ENCODE data around the gene GABRB3.

Gene GABRB3

DNA sequence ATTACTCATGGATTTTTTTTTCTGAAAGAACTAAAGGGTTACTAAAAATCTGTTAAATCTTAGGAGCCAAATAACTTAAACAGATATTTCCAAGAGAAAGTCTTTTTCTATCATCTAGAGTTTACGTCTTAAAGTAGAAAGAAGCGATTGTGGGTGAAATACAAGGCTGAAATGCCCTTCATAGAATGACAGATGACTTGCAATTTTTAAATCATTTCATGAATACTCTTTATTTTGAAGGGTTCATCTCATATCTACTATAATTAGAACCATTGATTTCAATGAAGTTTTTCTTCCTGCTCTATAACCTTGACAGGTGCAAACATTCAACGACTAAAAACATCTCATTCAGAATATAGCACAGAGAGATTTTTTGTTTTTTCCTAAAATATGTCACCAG is 217.0 kb downstream of the GABRB3 start:
- H2BK120ac ChIP-seq (ENCODE audit: low read depth, low read length): no peak overlapping the region
- H3K18ac ChIP-seq (ENCODE audit: low read length): no peak overlapping the region
- H3K27ac ChIP-seq (replicated peaks; ENCODE audit: low read length): no peak overlapping the region
- H4K91ac ChIP-seq (ENCODE audit: low read depth, low read length, poor library complexity): no peak overlapping the region
- no CpG with 5 or more reads among the region's 3 CpGs for WGBS, 2 donors (ENCODE audit: extremely low coverage in 2 of 2, insufficient read length in 2 of 2, insufficient replicate concordance in 1 of 2)
- no peak overlapping the region for H3K14ac ChIP-seq (ENCODE audit: low read length)
- H2AFZ ChIP-seq (ENCODE audit: low read length): no peak overlapping the region
- no peaks in the 10 kb centered on the region for H3K79me1 ChIP-seq (ENCODE audit: low read depth, low read length)
- H3K4me2 ChIP-seq (ENCODE audit: insufficient read depth, low read length, poor library complexity, severe bottlenecking): no peak overlapping the region
- DNase-seq (ENCODE audit: low spot score): no peak
- peaks cover 0 to 2% of the 10 kb centered on the region in 2 donors for H3K36me3 ChIP-seq (replicated peaks in 1 of 2; ENCODE audit: control insufficient read depth in 2 of 2, insufficient read depth in 2 of 2, low read length in 2 of 2)
- no peak overlapping the region for H2BK15ac ChIP-seq (ENCODE audit: low read length)
- H4K8ac ChIP-seq (ENCODE audit: low read depth, low read length): no peak overlapping the region
- no peak overlapping the region for H3K4ac ChIP-seq (ENCODE audit: low read length)
- H3K9me3 ChIP-seq (replicated peaks in 1 of 2; ENCODE audit: control insufficient read depth in 2 of 2, insufficient read depth in 1 of 2, low read depth in 1 of 2, low read length in 2 of 2): no peaks in the 10 kb centered on the region
- H2BK12ac ChIP-seq (ENCODE audit: low read length): no peak overlapping the region
- no peak overlapping the region for H2AK5ac ChIP-seq (ENCODE audit: low read depth, low read length)
- no peak overlapping the region for H3K23ac ChIP-seq (ENCODE audit: low read depth, low read length, poor library complexity)
- no peaks in the 10 kb centered on the region for H3K4me1 ChIP-seq (ENCODE audit: control insufficient read depth in 2 of 2, insufficient read depth in 1 of 2, low read depth in 1 of 2, low read length in 2 of 2)
- H3K4me3 ChIP-seq (ENCODE audit: low read length in 2 of 2): no peak overlapping the region
- no peak overlapping the region for H2BK5ac ChIP-seq (ENCODE audit: low read length)
- H3K27me3 ChIP-seq (ENCODE audit: control insufficient read depth in 3 of 3, insufficient read depth in 3 of 3, low read depth in 1 of 3, low read length in 3 of 3): no peaks in the 10 kb centered on the region
- H3K9ac ChIP-seq (ENCODE audit: low read depth, low read length, poor library complexity): no peak overlapping the region

DNA sequence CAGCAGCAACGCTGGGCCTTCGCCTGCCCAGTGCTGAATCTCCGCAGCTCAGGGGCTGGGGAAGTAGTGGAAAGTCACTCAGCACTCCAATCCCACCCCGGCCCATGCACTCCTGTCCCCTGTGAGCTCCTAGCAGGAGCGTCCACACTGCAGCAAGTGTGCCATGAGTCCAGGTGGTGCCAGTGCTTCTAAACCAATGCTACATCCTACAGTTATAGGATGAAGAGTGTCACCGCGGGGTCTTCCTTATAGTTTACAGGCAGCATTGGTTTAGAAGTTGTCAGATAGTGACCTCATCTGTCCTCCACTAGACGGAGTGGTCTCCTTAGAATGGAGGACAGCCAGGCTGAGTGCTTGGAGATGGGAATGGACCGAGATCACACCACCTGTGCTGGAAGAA is 221.4 kb downstream of the GABRB3 start:
- Histone ChIP-seq H3K9ac (ENCODE audit: low read depth, low read length, poor library complexity) (no peak overlapping the region), H2AFZ (ENCODE audit: low read length) (no peak overlapping the region), H3K79me1 (ENCODE audit: low read depth, low read length) (no peaks in the 10 kb centered on the region), H3K36me3 (replicated peaks in 1 of 2; ENCODE audit: control insufficient read depth in 2 of 2, insufficient read depth in 2 of 2, low read length in 2 of 2) (peaks cover 0 to 3% of the 10 kb centered on the region in 2 donors), H3K4me3 (ENCODE audit: low read length in 2 of 2) (no peak overlapping the region), H3K23ac (ENCODE audit: low read depth, low read length, poor library complexity) (peak overlapping the region; percentile 14), H3K27me3 (ENCODE audit: control insufficient read depth in 3 of 3, insufficient read depth in 3 of 3, low read depth in 1 of 3, low read length in 3 of 3) (no peaks in the 10 kb centered on the region), H2BK15ac (ENCODE audit: low read length) (no peak overlapping the region), H3K4me2 (ENCODE audit: insufficient read depth, low read length, poor library complexity, severe bottlenecking) (no peak overlapping the region), H3K9me3 (replicated peaks in 1 of 2; ENCODE audit: control insufficient read depth in 2 of 2, insufficient read depth in 1 of 2, low read depth in 1 of 2, low read length in 2 of 2) (no peaks in the 10 kb centered on the region), H3K18ac (ENCODE audit: low read length) (peak overlapping the region; percentile 56), H2BK5ac (ENCODE audit: low read length) (no peak overlapping the region), H3K4me1 (ENCODE audit: control insufficient read depth in 2 of 2, insufficient read depth in 1 of 2, low read depth in 1 of 2, low read length in 2 of 2) (no peaks in the 10 kb centered on the region), H2AK5ac (ENCODE audit: low read depth, low read length) (peak overlapping the region; percentile 53), H4K91ac (ENCODE audit: low read depth, low read length, poor library complexity) (no peak overlapping the region), H4K8ac (ENCODE audit: low read depth, low read length) (no peak overlapping the region), H3K27ac (replicated peaks; ENCODE audit: low read length) (no peak overlapping the region), H2BK12ac (ENCODE audit: low read length) (no peak overlapping the region), H3K4ac (ENCODE audit: low read length) (no peak overlapping the region), H3K14ac (ENCODE audit: low read length) (no peak overlapping the region), H2BK120ac (ENCODE audit: low read depth, low read length) (no peak overlapping the region)
- DNase-seq (ENCODE audit: low spot score): no peak
- WGBS, 2 donors (ENCODE audit: extremely low coverage in 2 of 2, insufficient read length in 2 of 2, insufficient replicate concordance in 1 of 2): no CpG with 5 or more reads among the region's 9 CpGs

DNA sequence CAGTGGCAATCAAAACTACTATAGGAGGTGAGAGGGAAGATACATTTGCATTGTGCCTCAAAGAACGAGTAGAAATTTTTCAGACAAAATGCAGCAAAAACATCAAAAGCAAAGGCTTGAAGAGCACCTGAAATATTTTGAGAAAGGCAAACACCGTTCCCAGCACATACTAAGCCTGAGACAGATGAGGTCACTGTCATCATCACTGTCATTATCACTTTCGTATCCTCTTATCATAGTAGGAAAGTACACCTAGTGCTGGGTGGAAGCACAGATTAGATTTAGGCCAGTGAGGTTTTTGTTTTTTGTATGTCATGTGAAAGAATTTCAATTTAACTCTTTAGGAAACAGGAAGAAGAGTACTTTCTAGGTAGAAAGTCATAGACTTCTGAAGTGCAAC is 222.0 kb downstream of the GABRB3 start:
- no peak overlapping the region for H2BK120ac ChIP-seq (ENCODE audit: low read depth, low read length)
- H3K9ac ChIP-seq (ENCODE audit: low read depth, low read length, poor library complexity): no peak overlapping the region
- H2BK15ac ChIP-seq (ENCODE audit: low read length): no peak overlapping the region
- H2BK12ac ChIP-seq (ENCODE audit: low read length): no peak overlapping the region
- H2AK5ac ChIP-seq (ENCODE audit: low read depth, low read length): no peak overlapping the region
- no peaks in the 10 kb centered on the region for H3K27me3 ChIP-seq (ENCODE audit: control insufficient read depth in 3 of 3, insufficient read depth in 3 of 3, low read depth in 1 of 3, low read length in 3 of 3)
- WGBS, 2 donors (ENCODE audit: extremely low coverage in 2 of 2, insufficient read length in 2 of 2, insufficient replicate concordance in 1 of 2): no CpG with 5 or more reads among the region's 3 CpGs
- H3K79me1 ChIP-seq (ENCODE audit: low read depth, low read length): no peaks in the 10 kb centered on the region
- H3K4me3 ChIP-seq (ENCODE audit: low read length in 2 of 2): no peak overlapping the region
- H3K36me3 ChIP-seq (replicated peaks in 1 of 2; ENCODE audit: control insufficient read depth in 2 of 2, insufficient read depth in 2 of 2, low read length in 2 of 2): peaks cover 0 to 3% of the 10 kb centered on the region in 2 donors
- no peak overlapping the region for H3K23ac ChIP-seq (ENCODE audit: low read depth, low read length, poor library complexity)
- no peak overlapping the region for H3K4me2 ChIP-seq (ENCODE audit: insufficient read depth, low read length, poor library complexity, severe bottlenecking)
- no peak overlapping the region for H4K8ac ChIP-seq (ENCODE audit: low read depth, low read length)
- no peak overlapping the region for H3K4ac ChIP-seq (ENCODE audit: low read length)
- H3K18ac ChIP-seq (ENCODE audit: low read length): no peak overlapping the region
- no peak overlapping the region for H2AFZ ChIP-seq (ENCODE audit: low read length)
- no peak overlapping the region for H3K14ac ChIP-seq (ENCODE audit: low read length)
- no peaks in the 10 kb centered on the region for H3K4me1 ChIP-seq (ENCODE audit: control insufficient read depth in 2 of 2, insufficient read depth in 1 of 2, low read depth in 1 of 2, low read length in 2 of 2)
- H4K91ac ChIP-seq (ENCODE audit: low read depth, low read length, poor library complexity): no peak overlapping the region
- H3K27ac ChIP-seq (replicated peaks; ENCODE audit: low read length): no peak overlapping the region
- no peak for DNase-seq (ENCODE audit: low spot score)
- H2BK5ac ChIP-seq (ENCODE audit: low read length): no peak overlapping the region
- H3K9me3 ChIP-seq (replicated peaks in 1 of 2; ENCODE audit: control insufficient read depth in 2 of 2, insufficient read depth in 1 of 2, low read depth in 1 of 2, low read length in 2 of 2): no peaks in the 10 kb centered on the region

DNA sequence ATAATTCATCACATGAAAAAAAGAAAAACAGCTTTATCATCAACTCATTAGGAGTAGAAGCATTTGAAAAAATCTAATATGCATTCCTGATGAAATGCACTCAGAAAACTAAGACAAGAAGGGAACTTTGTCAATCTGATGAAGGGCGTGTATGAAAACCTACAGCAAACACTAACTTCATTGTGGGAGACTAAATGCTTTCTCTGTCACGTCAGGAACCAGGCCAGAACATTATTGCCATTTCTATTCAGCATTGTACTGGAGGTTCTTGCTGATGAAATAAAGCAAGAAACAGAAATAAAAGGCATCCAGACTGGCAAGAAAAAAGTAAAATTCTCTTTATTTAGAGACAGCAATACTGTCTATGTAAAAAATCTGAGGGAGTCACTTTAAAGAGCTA is 235.2 kb downstream of the GABRB3 start:
- Histone ChIP-seq H3K4me3 (ENCODE audit: low read length in 2 of 2) (no peak overlapping the region), H3K27me3 (ENCODE audit: control insufficient read depth in 3 of 3, insufficient read depth in 3 of 3, low read depth in 1 of 3, low read length in 3 of 3) (no peaks in the 10 kb centered on the region), H3K27ac (replicated peaks; ENCODE audit: low read length) (no peak overlapping the region), H3K4ac (ENCODE audit: low read length) (no peak overlapping the region), H2AK5ac (ENCODE audit: low read depth, low read length) (no peak overlapping the region), H3K23ac (ENCODE audit: low read depth, low read length, poor library complexity) (no peak overlapping the region), H3K79me1 (ENCODE audit: low read depth, low read length) (no peaks in the 10 kb centered on the region), H2BK5ac (ENCODE audit: low read length) (no peak overlapping the region), H4K91ac (ENCODE audit: low read depth, low read length, poor library complexity) (no peak overlapping the region), H2BK12ac (ENCODE audit: low read length) (no peak overlapping the region), H2BK15ac (ENCODE audit: low read length) (no peak overlapping the region), H2BK120ac (ENCODE audit: low read depth, low read length) (no peak overlapping the region), H4K8ac (ENCODE audit: low read depth, low read length) (no peak overlapping the region), H3K14ac (ENCODE audit: low read length) (no peak overlapping the region), H3K4me2 (ENCODE audit: insufficient read depth, low read length, poor library complexity, severe bottlenecking) (no peak overlapping the region), H3K4me1 (ENCODE audit: control insufficient read depth in 2 of 2, insufficient read depth in 1 of 2, low read depth in 1 of 2, low read length in 2 of 2) (no peaks in the 10 kb centered on the region), H3K9ac (ENCODE audit: low read depth, low read length, poor library complexity) (no peak overlapping the region), H3K18ac (ENCODE audit: low read length) (no peak overlapping the region), H2AFZ (ENCODE audit: low read length) (no peak overlapping the region), H3K36me3 (replicated peaks in 1 of 2; ENCODE audit: control insufficient read depth in 2 of 2, insufficient read depth in 2 of 2, low read length in 2 of 2) (no peaks in the 10 kb centered on the region), H3K9me3 (replicated peaks in 1 of 2; ENCODE audit: control insufficient read depth in 2 of 2, insufficient read depth in 1 of 2, low read depth in 1 of 2, low read length in 2 of 2) (no peaks in the 10 kb centered on the region)
- no CpG with 5 or more reads among the region's 2 CpGs for WGBS, 2 donors (ENCODE audit: extremely low coverage in 2 of 2, insufficient read length in 2 of 2, insufficient replicate concordance in 1 of 2)
- DNase-seq (ENCODE audit: low spot score): no peak

All from neuronal stem cell (in vitro differentiated cells).